ENCODE results near the gene LENEP. TPM values are rescaled to one million over a fixed set of nuclear protein-coding genes. Genes with fewer than 3 reads are reported as not detected.

LENEP gene
- total RNA-seq, 1 donor from 2014 or later = 1.5 TPM

- Mint-ChIP-seq H3K36me3 (ENCODE audit: low read depth) (peaks cover 18% of the 10 kb centered on the region), H3K9me3 (no peaks in the 10 kb centered on the region)
These were observed 38.2 kb upstream of the LENEP start for GRCh38 chr1:154955039-154955717.

GRCh38 chr1:154955718-154956543 lies 37.5 kb upstream of the LENEP start, which contains the start of gene PBXIP1:
Gene PBXIP1 (minus strand): TSS chr1:154956099. CDS start chr1:154953721, 2,378 bp downstream.
- Mint-ChIP-seq H3K4me3 (peak within 1 kb of the TSS; percentile 94), H3K36me3 (ENCODE audit: low read depth) (peaks cover 16% of the 10 kb centered on the region), H3K27me3 (ENCODE audit: insufficient read depth) (peaks cover 2% of the 10 kb centered on the region), H3K9me3 (no peaks in the 10 kb centered on the region), H3K4me1 (ENCODE audit: low read depth) (peaks cover 65% of the 10 kb centered on the region), H3K27ac (peak within 1 kb of the TSS; percentile 100)
- peak; percentile 86 for DNase-seq (ENCODE audit: low spot score)
- intact Hi-C loops (cut with micrococcal nuclease) = loop anchor here (1.0 to 5.0 kb wide), 5 partner anchors 18 to 397 kb away; partner anchors contain the start of genes ADAR, CKS1B and UBE2Q1

More at GRCh38 chr1:154955039-154955717, 38.2 kb upstream of the LENEP start:
- H3K27me3 Mint-ChIP-seq (ENCODE audit: insufficient read depth) = peaks cover 2% of the 10 kb centered on the region
- intact Hi-C loops (cut with micrococcal nuclease) = loop anchor here (1.0 to 5.0 kb wide), 5 partner anchors 18 to 396 kb away; partner anchors contain the start of genes ADAR, CKS1B and UBE2Q1
- peak overlapping the region; percentile 100 for H3K27ac Mint-ChIP-seq
- DNase-seq (ENCODE audit: low spot score) = peak; percentile 90
- peaks cover 65% of the 10 kb centered on the region for H3K4me1 Mint-ChIP-seq (ENCODE audit: low read depth)
- peak overlapping the region; percentile 94 for H3K4me3 Mint-ChIP-seq

GRCh38 chr1:154956544-154956941 lies 36.8 kb upstream of the LENEP start:
- peak overlapping the region; percentile 94 for H3K4me3 Mint-ChIP-seq
- intact Hi-C loops (cut with micrococcal nuclease) = loop anchor here (5.0 kb wide), 1 partner anchor 349 kb away; the partner anchor contains the start of gene ADAR
- peaks cover 2% of the 10 kb centered on the region for H3K27me3 Mint-ChIP-seq (ENCODE audit: insufficient read depth)
- no peak for DNase-seq (ENCODE audit: low spot score)
- no peaks in the 10 kb centered on the region for H3K9me3 Mint-ChIP-seq
- peak overlapping the region; percentile 100 for H3K27ac Mint-ChIP-seq
- H3K36me3 Mint-ChIP-seq (ENCODE audit: low read depth) = peaks cover 18% of the 10 kb centered on the region
- H3K4me1 Mint-ChIP-seq (ENCODE audit: low read depth) = peaks cover 66% of the 10 kb centered on the region

- peaks cover 2% of the 10 kb centered on the region for H3K27me3 Mint-ChIP-seq (ENCODE audit: insufficient read depth)
- H3K9me3 Mint-ChIP-seq = no peaks in the 10 kb centered on the region
- peak overlapping the region; percentile 15 for H3K4me3 Mint-ChIP-seq
These were observed 36.2 kb upstream of the LENEP start for GRCh38 chr1:154957091-154957657.

GRCh38 chr1:154958036-154958435 lies 35.4 kb upstream of the LENEP start:
- DNase-seq (ENCODE audit: low spot score) = no peak
- Mint-ChIP-seq H3K36me3 (ENCODE audit: low read depth) (peaks cover 26% of the 10 kb centered on the region), H3K27ac (no peak overlapping the region), H3K27me3 (ENCODE audit: insufficient read depth) (peaks cover 2% of the 10 kb centered on the region), H3K9me3 (no peaks in the 10 kb centered on the region), H3K4me1 (ENCODE audit: low read depth) (peaks cover 62% of the 10 kb centered on the region), H3K4me3 (peak overlapping the region; percentile 30)
- intact Hi-C loops (cut with micrococcal nuclease) = loop anchor here (5.0 kb wide), 1 partner anchor 351 kb away; the partner anchor contains the start of gene ADAR

More at GRCh38 chr1:154957091-154957657, 36.2 kb upstream of the LENEP start:
- intact Hi-C loops (cut with micrococcal nuclease) = loop anchor here (5.0 kb wide), 1 partner anchor 350 kb away; the partner anchor contains the start of gene ADAR
- peaks cover 62% of the 10 kb centered on the region for H3K4me1 Mint-ChIP-seq (ENCODE audit: low read depth)
- H3K36me3 Mint-ChIP-seq (ENCODE audit: low read depth) = peaks cover 20% of the 10 kb centered on the region
- peak overlapping the region; percentile 30 for H3K27ac Mint-ChIP-seq
- DNase-seq (ENCODE audit: low spot score) = no peak

GRCh38 chr1:154958681-154959425 lies 34.5 kb upstream of the LENEP start:
- Mint-ChIP-seq H3K27ac (peak overlapping the region; percentile 18), H3K4me3 (peak overlapping the region; percentile 45), H3K36me3 (ENCODE audit: low read depth) (peaks cover 33% of the 10 kb centered on the region), H3K27me3 (ENCODE audit: insufficient read depth) (peaks cover 2% of the 10 kb centered on the region), H3K4me1 (ENCODE audit: low read depth) (peaks cover 61% of the 10 kb centered on the region), H3K9me3 (no peaks in the 10 kb centered on the region)
- intact Hi-C loops (cut with micrococcal nuclease) = loop anchor here (5.0 kb wide), 1 partner anchor 352 kb away; the partner anchor contains the start of gene ADAR
- DNase-seq (ENCODE audit: low spot score) = no peak

- no peak overlapping the region for H3K27ac Mint-ChIP-seq
- peaks cover 2% of the 10 kb centered on the region for H3K27me3 Mint-ChIP-seq (ENCODE audit: insufficient read depth)
- peak overlapping the region; percentile 96 for H3K4me3 Mint-ChIP-seq
- H3K36me3 Mint-ChIP-seq (ENCODE audit: low read depth) = peaks cover 35% of the 10 kb centered on the region
- intact Hi-C loops (cut with micrococcal nuclease) = loop anchor here (5.0 kb wide), 1 partner anchor 352 kb away; the partner anchor contains the start of gene ADAR
- DNase-seq (ENCODE audit: low spot score) = no peak
- no peaks in the 10 kb centered on the region for H3K9me3 Mint-ChIP-seq
- H3K4me1 Mint-ChIP-seq (ENCODE audit: low read depth) = peaks cover 58% of the 10 kb centered on the region
These were observed 34.0 kb upstream of the LENEP start for GRCh38 chr1:154959426-154959780.

- Mint-ChIP-seq H3K36me3 (ENCODE audit: low read depth) (peaks cover 41% of the 10 kb centered on the region), H3K27ac (peak overlapping the region; percentile 93), H3K4me1 (ENCODE audit: low read depth) (peaks cover 47% of the 10 kb centered on the region), H3K27me3 (ENCODE audit: insufficient read depth) (peaks cover 2% of the 10 kb centered on the region), H3K9me3 (no peaks in the 10 kb centered on the region), H3K4me3 (peak overlapping the region; percentile 96)
- intact Hi-C loops (cut with micrococcal nuclease) = loop anchor here (1.0 kb wide), 5 partner anchors 14 to 124 kb away; partner anchors contain the start of genes CKS1B, FLAD1 and ZBTB7B
- DNase-seq (ENCODE audit: low spot score) = no peak
These were observed 32.8 kb upstream of the LENEP start for GRCh38 chr1:154960446-154961136.

- H3K36me3 Mint-ChIP-seq (ENCODE audit: low read depth) = peaks cover 45% of the 10 kb centered on the region
- DNase-seq (ENCODE audit: low spot score) = peak; percentile 82
- peak within 1 kb of the TSS; percentile 93 for H3K27ac Mint-ChIP-seq
- peaks cover 38% of the 10 kb centered on the region for H3K4me1 Mint-ChIP-seq (ENCODE audit: low read depth)
- intact Hi-C loops (cut with micrococcal nuclease) = loop anchor here (1.0 kb wide), 8 partner anchors 13 to 123 kb away; partner anchors contain the start of genes CKS1B, FLAD1 and ZBTB7B
- no peaks in the 10 kb centered on the region for H3K9me3 Mint-ChIP-seq
- peak within 1 kb of the TSS; percentile 96 for H3K4me3 Mint-ChIP-seq
- H3K27me3 Mint-ChIP-seq (ENCODE audit: insufficient read depth) = peaks cover 2% of the 10 kb centered on the region
These were observed 31.9 kb upstream of the LENEP start, which contains the start of gene PYGO2 for GRCh38 chr1:154961207-154962155. Gene PYGO2 (minus strand): TSS chr1:154961782. CDS start chr1:154961576, 206 bp downstream.

- no peaks in the 10 kb centered on the region for H3K27me3 Mint-ChIP-seq (ENCODE audit: insufficient read depth)
- intact Hi-C loops (cut with micrococcal nuclease) = loop anchor here (1.0 kb wide), 3 partner anchors 37 to 99 kb away; no protein-coding TSS in a partner anchor
These were observed 31.1 kb upstream of the LENEP start for GRCh38 chr1:154962156-154962749.

More at GRCh38 chr1:154962156-154962749, 31.1 kb upstream of the LENEP start:
- H3K9me3 Mint-ChIP-seq = no peaks in the 10 kb centered on the region
- peak overlapping the region; percentile 90 for H3K4me3 Mint-ChIP-seq
- H3K36me3 Mint-ChIP-seq (ENCODE audit: low read depth) = peaks cover 45% of the 10 kb centered on the region
- peaks cover 36% of the 10 kb centered on the region for H3K4me1 Mint-ChIP-seq (ENCODE audit: low read depth)
- DNase-seq (ENCODE audit: low spot score) = no peak
- H3K27ac Mint-ChIP-seq = peak overlapping the region; percentile 89

Data from activated T-helper 1 cell treated with anti-CD3 and anti-CD28 coated beads, Interleukin-12 subunit alpha, Interleukin-12 subunit beta, Interleukin-2, Interleukin-4 antibody, amounts not matched to agents 30 ng/mL and 10 ng/mL and 1 ng/mL, durations not matched to agents 14 hours and 24 hours and 36 hours (primary cell).